Measurements from ENCODE around the gene ERMAP. TPM values are rescaled to one million over a fixed set of nuclear protein-coding genes. Genes with fewer than 3 reads are reported as not detected.

Gene ERMAP
- total and polyA plus RNA-seq, 2 of the 8 experiments (the other 6 are each of a cell fraction or from before 2014, with no cell fraction given): 2.5 to 3.9 TPM

GRCh38 chr1:42841010-42841409 lies 24.1 kb downstream of the ERMAP start:
- TF ChIP-seq CEBPB (IDR thresholded peaks at IDR 0.05; ENCODE audit: low read depth, low read length) (no peak), POLR2AphosphoS5 (IDR thresholded peaks at IDR 0.05; ENCODE audit: low read depth, low read length) (no peak)
- DNase-seq (ENCODE audit: low read depth in 1 of 2, low spot score in 2 of 2) (no peak), FAIRE-seq (no peak)
- no peak overlapping the region for H4K8ac ChIP-seq (ENCODE audit: extremely low read depth, insufficient read depth, low read length)
- no peak overlapping the region for H3K27ac ChIP-seq (ENCODE audit: low read depth, low read length)
- no peaks in the 10 kb centered on the region for H3K23me2 ChIP-seq (ENCODE audit: low read depth, low read length)
- ChIA-PET CTCF (ENCODE audit: partially characterized antibody) (interaction anchor here (1.5 kb wide), 1 partner anchor 10 kb away, joined by 5 read pairs; no protein-coding TSS in a partner anchor), POLR2A (ENCODE audit: partially characterized antibody) (no interaction called here)
- no peak overlapping the region for H2BK15ac ChIP-seq (ENCODE audit: low read length)
- H3K4me1 ChIP-seq (replicated peaks in 1 of 4; ENCODE audit: control insufficient read depth in 3 of 4, insufficient read depth in 4 of 4, low read length in 3 of 4): no peaks in the 10 kb centered on the region
- H3K79me2 ChIP-seq (ENCODE audit: control insufficient read depth in 1 of 2, insufficient read depth in 2 of 2, low read length in 2 of 2): no peaks in the 10 kb centered on the region
- no peak overlapping the region for H3K18ac ChIP-seq (ENCODE audit: extremely low read depth, low read length)
- H4K20me1 ChIP-seq (replicated peaks in 1 of 2; ENCODE audit: control insufficient read depth in 1 of 2, insufficient read depth in 2 of 2, low read length in 2 of 2): no peaks in the 10 kb centered on the region
- H2BK120ac ChIP-seq (replicated peaks; ENCODE audit: low read depth, low read length): no peak overlapping the region
- no peaks in the 10 kb centered on the region for H3K79me1 ChIP-seq (ENCODE audit: low read depth, low read length)
- no peak overlapping the region for H4K91ac ChIP-seq (replicated peaks; ENCODE audit: insufficient read length, low read length)
- H2BK20ac ChIP-seq (ENCODE audit: low read length): no peak overlapping the region
- H3K27me3 ChIP-seq (replicated peaks in 1 of 4; ENCODE audit: control insufficient read depth in 3 of 4, extremely low read depth in 1 of 4, insufficient read depth in 3 of 4, low read length in 3 of 4): no peaks in the 10 kb centered on the region
- 91% methylated on average over 3 of the region's 3 CpGs; no CpG with 5 or more reads in 1 of the 2 experiments for WGBS, 2 experiments (ENCODE audit: extremely low coverage in 1 of 2, insufficient coverage in 1 of 2, insufficient read length in 1 of 2, insufficient replicate concordance in 2 of 2, low coverage in 1 of 2, low lambda C conversion rate in 2 of 2, missing lambda C conversion rate in 1 of 2)
- no peak overlapping the region for H2BK12ac ChIP-seq (ENCODE audit: low read depth, low read length)
- no peaks in the 10 kb centered on the region for H3K9me3 ChIP-seq (ENCODE audit: insufficient read depth in 2 of 2, low read depth in 1 of 2, low read length in 1 of 2)
- no peak overlapping the region for H2BK5ac ChIP-seq (ENCODE audit: low read depth, low read length)
- no peak overlapping the region for H3K4ac ChIP-seq (replicated peaks; ENCODE audit: insufficient read length, low read depth, low read length)
- H3K4me3 ChIP-seq (ENCODE audit: extremely low read depth in 1 of 4, insufficient read depth in 2 of 4, low read depth in 3 of 4, low read length in 4 of 4): no peak overlapping the region
- no peak overlapping the region for H3K56ac ChIP-seq (replicated peaks; ENCODE audit: insufficient read length, low read depth, low read length)
- H4K5ac ChIP-seq (ENCODE audit: insufficient read length, low read depth, low read length): no peak overlapping the region
- H3K14ac ChIP-seq (ENCODE audit: insufficient read length): no peak overlapping the region
- no peak overlapping the region for H2AFZ ChIP-seq (ENCODE audit: low read length)
- no peak overlapping the region for H3K23ac ChIP-seq (ENCODE audit: insufficient read length)
- H3K36me3 ChIP-seq (ENCODE audit: control insufficient read depth in 2 of 4, insufficient read depth in 4 of 4, low read length in 3 of 4): no peaks in the 10 kb centered on the region
- no peak overlapping the region for H2AK5ac ChIP-seq (ENCODE audit: low read depth, low read length)
- H3K4me2 ChIP-seq (ENCODE audit: insufficient read depth in 1 of 2, low read depth in 2 of 2, low read length in 2 of 2): no peak overlapping the region
- H3K9ac ChIP-seq (replicated peaks in 1 of 4; ENCODE audit: extremely low read depth in 1 of 4, low read depth in 3 of 4, low read length in 3 of 4): no peak overlapping the region

All from H1 (cell line).